ENCODE measurements around the gene PRIM1. TPM values are rescaled to one million over a fixed set of nuclear protein-coding genes. Genes with fewer than 3 reads are reported as not detected.

Gene PRIM1
- total and polyA plus RNA-seq, 2 of the 13 experiments (the other 11 are each of a cell fraction or from before 2014, with no cell fraction given) = 30.0 to 47.3 TPM

DNA sequence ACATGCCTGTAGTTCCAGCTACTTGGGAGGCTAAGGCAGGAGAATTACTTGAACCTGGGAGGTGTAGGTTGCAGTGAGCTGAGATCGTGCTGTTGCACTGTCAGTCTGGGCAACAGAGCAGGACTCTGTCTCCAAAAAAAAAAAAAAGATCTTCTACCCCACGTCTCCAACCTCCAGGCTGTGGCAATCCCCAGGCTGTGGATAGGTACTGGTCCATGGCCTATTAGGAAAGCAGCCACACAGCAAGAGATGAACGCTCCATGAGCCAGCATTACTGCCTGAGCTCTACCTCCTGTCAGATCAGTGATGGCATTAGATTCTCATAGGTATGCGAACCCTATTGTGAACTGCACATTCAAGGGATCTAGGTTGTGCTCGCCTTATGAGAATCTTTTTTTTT, 58.0 kb downstream of the PRIM1 start:
- TF ChIP-seq MTF1 (CRISPR knock-in tag; IDR thresholded peaks at IDR 0.05) (no peak), ASH2L (IDR thresholded peaks at IDR 0.05; ENCODE audit: insufficient read length, low read depth, low read length) (no peak), KLF13 (CRISPR knock-in tag; IDR thresholded peaks at IDR 0.05) (no peak), FIP1L1 (IDR thresholded peaks at IDR 0.05; ENCODE audit: borderline replicate concordance, insufficient read depth, low read depth, low read length) (no peak), NRL (CRISPR knock-in tag; IDR thresholded peaks at IDR 0.05; ENCODE audit: borderline replicate concordance) (no peak)
- TF ChIP-seq, protein P1, sequence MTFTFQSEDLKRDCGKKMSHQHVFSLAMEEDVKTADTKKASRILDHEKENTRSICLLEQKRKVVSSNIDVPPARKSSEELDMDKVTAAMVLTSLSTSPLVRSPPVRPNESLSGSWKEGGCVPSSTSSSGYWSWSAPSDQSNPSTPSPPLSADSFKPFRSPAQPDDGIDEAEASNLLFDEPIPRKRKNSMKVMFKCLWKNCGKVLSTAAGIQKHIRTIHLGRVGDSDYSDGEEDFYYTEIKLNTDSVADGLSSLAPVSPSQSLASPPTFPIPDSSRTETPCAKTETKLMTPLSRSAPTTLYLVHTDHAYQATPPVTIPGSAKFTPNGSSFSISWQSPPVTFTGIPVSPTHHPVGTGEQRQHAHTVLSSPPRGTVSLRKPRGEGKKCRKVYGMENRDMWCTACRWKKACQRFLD (CRISPR knock-in tag; IDR thresholded peaks at IDR 0.05; ENCODE audit: borderline replicate concordance) = no peak
- CTCF ChIA-PET (ENCODE audit: low intra/inter-chr PET ratio, low total read pairs) = no interaction called here
- POLR2A ChIA-PET = interaction anchor here (0.7 kb wide), 1 partner anchor 315 kb away, joined by 3 read pairs; no protein-coding TSS in a partner anchor
- Histone ChIP-seq H3K4me2 (ENCODE audit: low read depth, low read length) (no peak overlapping the region), H4K20me1 (ENCODE audit: insufficient read depth, low read length) (no peaks in the 10 kb centered on the region), H3K27me3 (ENCODE audit: control insufficient read depth in 1 of 2, insufficient read depth in 2 of 2, low read length in 2 of 2) (no peaks in the 10 kb centered on the region), H3K4me1 (ENCODE audit: insufficient read depth, low read length) (peaks cover 2% of the 10 kb centered on the region), H3K9me3 (ENCODE audit: low read length) (no peaks in the 10 kb centered on the region), H3K27ac (ENCODE audit: extremely low read length, insufficient read depth, low read length) (no peak overlapping the region), H3K79me2 (ENCODE audit: insufficient read depth, low read length) (no peaks in the 10 kb centered on the region), H2AFZ (ENCODE audit: low read length) (no peak overlapping the region), H3K36me3 (replicated peaks in 1 of 2; ENCODE audit: control insufficient read depth in 1 of 2, insufficient read depth in 2 of 2, low read length in 2 of 2) (no peaks in the 10 kb centered on the region), H3K4me3 (replicated peaks in 1 of 3; ENCODE audit: insufficient read depth in 1 of 3, low read depth in 2 of 3, low read length in 3 of 3) (no peak overlapping the region), H3K9ac (ENCODE audit: insufficient read depth, low read depth, low read length) (no peak overlapping the region)
- BruUV-seq (replicated peaks) = no TSS peak
- WGBS (ENCODE audit: low lambda C conversion rate) = 50% methylated on average over 5 of the region's 5 CpGs
- peak; percentile 57 for ATAC-seq
- no peak for FAIRE-seq
- in situ Hi-C loops (cut with HindIII; ENCODE audit: extremely low pct_ligation_motif_present, low pct_unique_long_range_greater_than_20kb) (no loop called here), intact Hi-C loops (cut with micrococcal nuclease; ENCODE audit: unreplicated experiment) (no loop called here)
- DNase-seq (ENCODE audit: low spot score) = no peak

DNA sequence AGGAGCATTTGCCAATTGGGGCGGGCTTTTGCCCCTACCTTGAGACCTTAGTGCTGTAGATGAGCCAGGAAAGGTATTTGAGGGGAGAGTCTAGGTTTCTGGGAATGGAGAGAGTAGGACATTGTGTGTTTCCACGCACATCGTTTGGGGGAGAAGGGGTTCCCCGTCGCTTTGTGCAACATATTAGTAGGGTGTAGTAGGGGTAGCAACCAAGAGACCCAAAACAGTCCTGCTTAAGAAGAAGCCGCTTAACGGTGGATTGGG, 63.3 kb downstream of the PRIM1 start:
- DNase-seq (ENCODE audit: low spot score) (no peak), FAIRE-seq (no peak), ATAC-seq (no peak)
- peak overlapping the region; percentile 10 to 54 (median 14); a peak in 5 of 6 replicates for H3K4me3 ChIP-seq (replicated peaks in 1 of 3; ENCODE audit: insufficient read depth in 1 of 3, low read depth in 2 of 3, low read length in 3 of 3)
- WGBS (ENCODE audit: low lambda C conversion rate) = 80% methylated on average over 7 of the region's 7 CpGs
- no peaks in the 10 kb centered on the region for H3K9me3 ChIP-seq (ENCODE audit: low read length)
- POLR2A ChIA-PET = interaction anchor here (0.9 to 3.5 kb wide), 22 partner anchors 7 to 422 kb away, joined by 3 to 42 read pairs (median 6); partner anchors contain the start of genes ATP5F1B, GLS2, NACA and NEMP1
- H4K20me1 ChIP-seq (ENCODE audit: insufficient read depth, low read length) = peaks cover 22% of the 10 kb centered on the region
- H3K4me2 ChIP-seq (ENCODE audit: low read depth, low read length) = peak overlapping the region; percentile 83
- TSS peak; percentile 96 for BruUV-seq (replicated peaks)
- no peaks in the 10 kb centered on the region; a peak in 1 of 5 replicates for H3K36me3 ChIP-seq (replicated peaks in 1 of 2; ENCODE audit: control insufficient read depth in 1 of 2, insufficient read depth in 2 of 2, low read length in 2 of 2)
- CTCF ChIA-PET (ENCODE audit: low intra/inter-chr PET ratio, low total read pairs) = no interaction called here
- in situ Hi-C loops (cut with HindIII; ENCODE audit: extremely low pct_ligation_motif_present, low pct_unique_long_range_greater_than_20kb) (loop anchor here (5.0 kb wide), 1 partner anchor 39 kb away; the partner anchor contains the start of gene NACA), intact Hi-C loops (cut with micrococcal nuclease; ENCODE audit: unreplicated experiment) (loop anchor here (1.0 kb wide), 1 partner anchor 37 kb away; the partner anchor contains the start of gene NACA)
- H3K4me1 ChIP-seq (ENCODE audit: insufficient read depth, low read length) = peaks cover 12% of the 10 kb centered on the region
- peak overlapping the region; percentile 99 for H3K27ac ChIP-seq (ENCODE audit: extremely low read length, insufficient read depth, low read length)
- H2AFZ ChIP-seq (ENCODE audit: low read length) = peak overlapping the region; percentile 89
- peak overlapping the region; percentile 75 for H3K9ac ChIP-seq (ENCODE audit: insufficient read depth, low read depth, low read length)
- no peaks in the 10 kb centered on the region; a peak in 1 of 5 replicates for H3K27me3 ChIP-seq (ENCODE audit: control insufficient read depth in 1 of 2, insufficient read depth in 2 of 2, low read length in 2 of 2)
- peaks cover 40% of the 10 kb centered on the region for H3K79me2 ChIP-seq (ENCODE audit: insufficient read depth, low read length)
- TF ChIP-seq ZNF263 (CRISPR knock-in tag; IDR thresholded peaks at IDR 0.05) (no peak), ZC3H13 (CRISPR knock-in tag; IDR thresholded peaks at IDR 0.05) (no peak), ZFAT (CRISPR knock-in tag; conservative IDR thresholded peaks at IDR 0.05) (no peak), ZNF839 (CRISPR knock-in tag; IDR thresholded peaks at IDR 0.05; ENCODE audit: borderline replicate concordance) (no peak), NFIC (IDR thresholded peaks at IDR 0.05; ENCODE audit: low read length) (0 out of 2 replicates have a peak, but pooled peaks have one; percentile 13), ZNF468 (CRISPR knock-in tag; IDR thresholded peaks at IDR 0.05) (no peak), ZNF143 (CRISPR knock-in tag; IDR thresholded peaks at IDR 0.05) (no peak)
- TF ChIP-seq, protein P2, sequence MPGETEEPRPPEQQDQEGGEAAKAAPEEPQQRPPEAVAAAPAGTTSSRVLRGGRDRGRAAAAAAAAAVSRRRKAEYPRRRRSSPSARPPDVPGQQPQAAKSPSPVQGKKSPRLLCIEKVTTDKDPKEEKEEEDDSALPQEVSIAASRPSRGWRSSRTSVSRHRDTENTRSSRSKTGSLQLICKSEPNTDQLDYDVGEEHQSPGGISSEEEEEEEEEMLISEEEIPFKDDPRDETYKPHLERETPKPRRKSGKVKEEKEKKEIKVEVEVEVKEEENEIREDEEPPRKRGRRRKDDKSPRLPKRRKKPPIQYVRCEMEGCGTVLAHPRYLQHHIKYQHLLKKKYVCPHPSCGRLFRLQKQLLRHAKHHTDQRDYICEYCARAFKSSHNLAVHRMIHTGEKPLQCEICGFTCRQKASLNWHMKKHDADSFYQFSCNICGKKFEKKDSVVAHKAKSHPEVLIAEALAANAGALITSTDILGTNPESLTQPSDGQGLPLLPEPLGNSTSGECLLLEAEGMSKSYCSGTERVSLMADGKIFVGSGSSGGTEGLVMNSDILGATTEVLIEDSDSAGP (CRISPR knock-in tag; IDR thresholded peaks at IDR 0.05; ENCODE audit: borderline replicate concordance) = no peak
- TF ChIP-seq, protein P3, sequence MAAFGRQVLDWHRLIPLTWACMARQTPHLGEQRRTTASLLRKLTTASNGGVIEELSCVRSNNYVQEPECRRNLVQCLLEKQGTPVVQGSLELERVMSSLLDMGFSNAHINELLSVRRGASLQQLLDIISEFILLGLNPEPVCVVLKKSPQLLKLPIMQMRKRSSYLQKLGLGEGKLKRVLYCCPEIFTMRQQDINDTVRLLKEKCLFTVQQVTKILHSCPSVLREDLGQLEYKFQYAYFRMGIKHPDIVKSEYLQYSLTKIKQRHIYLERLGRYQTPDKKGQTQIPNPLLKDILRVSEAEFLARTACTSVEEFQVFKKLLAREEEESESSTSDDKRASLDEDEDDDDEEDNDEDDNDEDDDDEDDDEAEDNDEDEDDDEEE (CRISPR knock-in tag; IDR thresholded peaks at IDR 0.05) = peak; percentile 58; the same call in 1 of the 2 replicates
